ENCODE results near the gene RPS3. TPM values are rescaled to one million over a fixed set of nuclear protein-coding genes. Genes with fewer than 3 reads are reported as not detected.

Gene RPS3
- total and polyA plus RNA-seq, 2 of the 13 experiments (the other 11 are each of a cell fraction or from before 2014, with no cell fraction given), result 2,143 to 3,616 TPM

DNA sequence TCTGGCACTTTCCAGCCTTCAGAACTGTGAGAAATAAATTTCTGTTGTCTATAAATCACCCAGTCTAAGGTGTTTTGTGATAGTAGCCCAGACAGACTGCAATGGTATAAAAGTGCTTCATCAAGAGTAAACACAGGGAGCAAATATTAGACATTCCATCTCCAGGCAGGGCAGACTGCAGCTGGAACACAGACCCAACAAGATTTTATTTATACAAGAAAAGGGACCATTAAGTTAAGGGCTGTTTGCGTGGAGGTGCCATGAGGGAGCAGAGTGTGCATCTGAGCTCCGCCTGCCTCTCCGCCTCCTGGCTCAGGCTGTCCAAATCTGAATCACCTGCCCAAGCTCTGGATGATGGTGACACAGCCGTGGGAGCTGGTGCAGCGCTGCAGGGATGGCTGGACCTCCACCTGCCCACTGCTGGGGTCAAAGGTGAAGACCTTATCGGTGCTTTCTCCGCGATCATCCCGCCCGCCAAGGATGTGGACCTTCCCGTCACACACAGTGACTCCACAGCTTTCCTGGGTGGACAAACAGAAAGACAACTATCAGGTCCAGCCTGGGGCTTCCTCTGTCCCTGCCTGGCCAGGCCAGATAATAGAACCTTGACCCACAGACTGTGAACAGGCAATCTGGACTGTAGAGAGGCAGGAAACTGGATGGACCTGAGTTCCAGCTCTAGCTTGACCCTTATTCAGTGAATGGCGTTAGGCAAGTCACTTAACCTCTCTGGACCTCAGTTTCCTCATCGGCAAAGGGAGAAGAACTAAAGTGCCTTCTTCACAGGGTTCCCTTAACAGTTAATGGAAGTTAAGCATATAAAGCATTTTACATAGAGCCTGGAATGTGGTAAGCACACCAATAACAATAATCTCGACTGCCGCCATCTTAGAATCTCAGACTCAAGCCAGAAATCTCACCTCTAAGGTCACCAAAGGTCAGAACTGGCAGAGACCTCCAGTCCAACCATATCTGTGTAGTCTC, 23.2 kb downstream of the RPS3 start (continued):
- TF ChIP-seq ZKSCAN1 (IDR thresholded peaks at IDR 0.05; ENCODE audit: low read length), result no peak
- 0 out of 2 replicates have a peak, but pooled peaks have one; percentile 18 for TF ChIP-seq SRY (CRISPR knock-in tag; IDR thresholded peaks at IDR 0.05)
- no peak for TF ChIP-seq SMARCC2 (IDR thresholded peaks at IDR 0.05)
- TF ChIP-seq ZKSCAN5 (CRISPR knock-in tag; IDR thresholded peaks at IDR 0.05), result no peak
- 0 out of 2 replicates have a peak, but pooled peaks have one; percentile 31 for TF ChIP-seq GABPB1 (CRISPR knock-in tag; IDR thresholded peaks at IDR 0.05)
- TF ChIP-seq, protein P1, sequence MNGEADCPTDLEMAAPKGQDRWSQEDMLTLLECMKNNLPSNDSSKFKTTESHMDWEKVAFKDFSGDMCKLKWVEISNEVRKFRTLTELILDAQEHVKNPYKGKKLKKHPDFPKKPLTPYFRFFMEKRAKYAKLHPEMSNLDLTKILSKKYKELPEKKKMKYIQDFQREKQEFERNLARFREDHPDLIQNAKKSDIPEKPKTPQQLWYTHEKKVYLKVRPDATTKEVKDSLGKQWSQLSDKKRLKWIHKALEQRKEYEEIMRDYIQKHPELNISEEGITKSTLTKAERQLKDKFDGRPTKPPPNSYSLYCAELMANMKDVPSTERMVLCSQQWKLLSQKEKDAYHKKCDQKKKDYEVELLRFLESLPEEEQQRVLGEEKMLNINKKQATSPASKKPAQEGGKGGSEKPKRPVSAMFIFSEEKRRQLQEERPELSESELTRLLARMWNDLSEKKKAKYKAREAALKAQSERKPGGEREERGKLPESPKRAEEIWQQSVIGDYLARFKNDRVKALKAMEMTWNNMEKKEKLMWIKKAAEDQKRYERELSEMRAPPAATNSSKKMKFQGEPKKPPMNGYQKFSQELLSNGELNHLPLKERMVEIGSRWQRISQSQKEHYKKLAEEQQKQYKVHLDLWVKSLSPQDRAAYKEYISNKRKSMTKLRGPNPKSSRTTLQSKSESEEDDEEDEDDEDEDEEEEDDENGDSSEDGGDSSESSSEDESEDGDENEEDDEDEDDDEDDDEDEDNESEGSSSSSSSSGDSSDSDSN (CRISPR knock-in tag; IDR thresholded peaks at IDR 0.05), result peak; percentile 71
- TF ChIP-seq, protein P2, sequence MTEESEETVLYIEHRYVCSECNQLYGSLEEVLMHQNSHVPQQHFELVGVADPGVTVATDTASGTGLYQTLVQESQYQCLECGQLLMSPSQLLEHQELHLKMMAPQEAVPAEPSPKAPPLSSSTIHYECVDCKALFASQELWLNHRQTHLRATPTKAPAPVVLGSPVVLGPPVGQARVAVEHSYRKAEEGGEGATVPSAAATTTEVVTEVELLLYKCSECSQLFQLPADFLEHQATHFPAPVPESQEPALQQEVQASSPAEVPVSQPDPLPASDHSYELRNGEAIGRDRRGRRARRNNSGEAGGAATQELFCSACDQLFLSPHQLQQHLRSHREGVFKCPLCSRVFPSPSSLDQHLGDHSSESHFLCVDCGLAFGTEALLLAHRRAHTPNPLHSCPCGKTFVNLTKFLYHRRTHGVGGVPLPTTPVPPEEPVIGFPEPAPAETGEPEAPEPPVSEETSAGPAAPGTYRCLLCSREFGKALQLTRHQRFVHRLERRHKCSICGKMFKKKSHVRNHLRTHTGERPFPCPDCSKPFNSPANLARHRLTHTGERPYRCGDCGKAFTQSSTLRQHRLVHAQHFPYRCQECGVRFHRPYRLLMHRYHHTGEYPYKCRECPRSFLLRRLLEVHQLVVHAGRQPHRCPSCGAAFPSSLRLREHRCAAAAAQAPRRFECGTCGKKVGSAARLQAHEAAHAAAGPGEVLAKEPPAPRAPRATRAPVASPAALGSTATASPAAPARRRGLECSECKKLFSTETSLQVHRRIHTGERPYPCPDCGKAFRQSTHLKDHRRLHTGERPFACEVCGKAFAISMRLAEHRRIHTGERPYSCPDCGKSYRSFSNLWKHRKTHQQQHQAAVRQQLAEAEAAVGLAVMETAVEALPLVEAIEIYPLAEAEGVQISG (CRISPR knock-in tag; IDR thresholded peaks at IDR 0.05), result peak; percentile 58; the same call in 1 of the 2 replicates
- TF ChIP-seq, protein P3, sequence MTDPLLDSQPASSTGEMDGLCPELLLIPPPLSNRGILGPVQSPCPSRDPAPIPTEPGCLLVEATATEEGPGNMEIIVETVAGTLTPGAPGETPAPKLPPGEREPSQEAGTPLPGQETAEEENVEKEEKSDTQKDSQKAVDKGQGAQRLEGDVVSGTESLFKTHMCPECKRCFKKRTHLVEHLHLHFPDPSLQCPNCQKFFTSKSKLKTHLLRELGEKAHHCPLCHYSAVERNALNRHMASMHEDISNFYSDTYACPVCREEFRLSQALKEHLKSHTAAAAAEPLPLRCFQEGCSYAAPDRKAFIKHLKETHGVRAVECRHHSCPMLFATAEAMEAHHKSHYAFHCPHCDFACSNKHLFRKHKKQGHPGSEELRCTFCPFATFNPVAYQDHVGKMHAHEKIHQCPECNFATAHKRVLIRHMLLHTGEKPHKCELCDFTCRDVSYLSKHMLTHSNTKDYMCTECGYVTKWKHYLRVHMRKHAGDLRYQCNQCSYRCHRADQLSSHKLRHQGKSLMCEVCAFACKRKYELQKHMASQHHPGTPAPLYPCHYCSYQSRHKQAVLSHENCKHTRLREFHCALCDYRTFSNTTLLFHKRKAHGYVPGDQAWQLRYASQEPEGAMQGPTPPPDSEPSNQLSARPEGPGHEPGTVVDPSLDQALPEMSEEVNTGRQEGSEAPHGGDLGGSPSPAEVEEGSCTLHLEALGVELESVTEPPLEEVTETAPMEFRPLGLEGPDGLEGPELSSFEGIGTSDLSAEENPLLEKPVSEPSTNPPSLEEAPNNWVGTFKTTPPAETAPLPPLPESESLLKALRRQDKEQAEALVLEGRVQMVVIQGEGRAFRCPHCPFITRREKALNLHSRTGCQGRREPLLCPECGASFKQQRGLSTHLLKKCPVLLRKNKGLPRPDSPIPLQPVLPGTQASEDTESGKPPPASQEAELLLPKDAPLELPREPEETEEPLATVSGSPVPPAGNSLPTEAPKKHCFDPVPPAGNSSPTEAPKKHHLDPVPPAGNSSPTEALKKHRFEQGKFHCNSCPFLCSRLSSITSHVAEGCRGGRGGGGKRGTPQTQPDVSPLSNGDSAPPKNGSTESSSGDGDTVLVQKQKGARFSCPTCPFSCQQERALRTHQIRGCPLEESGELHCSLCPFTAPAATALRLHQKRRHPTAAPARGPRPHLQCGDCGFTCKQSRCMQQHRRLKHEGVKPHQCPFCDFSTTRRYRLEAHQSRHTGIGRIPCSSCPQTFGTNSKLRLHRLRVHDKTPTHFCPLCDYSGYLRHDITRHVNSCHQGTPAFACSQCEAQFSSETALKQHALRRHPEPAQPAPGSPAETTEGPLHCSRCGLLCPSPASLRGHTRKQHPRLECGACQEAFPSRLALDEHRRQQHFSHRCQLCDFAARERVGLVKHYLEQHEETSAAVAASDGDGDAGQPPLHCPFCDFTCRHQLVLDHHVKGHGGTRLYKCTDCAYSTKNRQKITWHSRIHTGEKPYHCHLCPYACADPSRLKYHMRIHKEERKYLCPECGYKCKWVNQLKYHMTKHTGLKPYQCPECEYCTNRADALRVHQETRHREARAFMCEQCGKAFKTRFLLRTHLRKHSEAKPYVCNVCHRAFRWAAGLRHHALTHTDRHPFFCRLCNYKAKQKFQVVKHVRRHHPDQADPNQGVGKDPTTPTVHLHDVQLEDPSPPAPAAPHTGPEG (CRISPR knock-in tag; IDR thresholded peaks at IDR 0.05), result peak; percentile 93
- TF ChIP-seq PTBP1 (IDR thresholded peaks at IDR 0.05; ENCODE audit: low read depth, low read length, poor library complexity, severe bottlenecking), result no peak
- TF ChIP-seq, protein P4, sequence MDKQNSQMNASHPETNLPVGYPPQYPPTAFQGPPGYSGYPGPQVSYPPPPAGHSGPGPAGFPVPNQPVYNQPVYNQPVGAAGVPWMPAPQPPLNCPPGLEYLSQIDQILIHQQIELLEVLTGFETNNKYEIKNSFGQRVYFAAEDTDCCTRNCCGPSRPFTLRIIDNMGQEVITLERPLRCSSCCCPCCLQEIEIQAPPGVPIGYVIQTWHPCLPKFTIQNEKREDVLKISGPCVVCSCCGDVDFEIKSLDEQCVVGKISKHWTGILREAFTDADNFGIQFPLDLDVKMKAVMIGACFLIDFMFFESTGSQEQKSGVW (CRISPR knock-in tag; IDR thresholded peaks at IDR 0.05; ENCODE audit: borderline replicate concordance), result no peak
- TF ChIP-seq ZNF549 (CRISPR knock-in tag; IDR thresholded peaks at IDR 0.05), result no peak
- TF ChIP-seq EEA1 (CRISPR knock-in tag; IDR thresholded peaks at IDR 0.05; ENCODE audit: borderline replicate concordance), result no peak
- no peak for TF ChIP-seq SMAD9 (CRISPR knock-in tag; IDR thresholded peaks at IDR 0.05)
- no peak for TF ChIP-seq ZNF101 (CRISPR knock-in tag; IDR thresholded peaks at IDR 0.05; ENCODE audit: borderline replicate concordance, low read depth)
- TF ChIP-seq RARG (CRISPR knock-in tag; IDR thresholded peaks at IDR 0.05; ENCODE audit: low read depth), result no peak
- TF ChIP-seq ZNF768 (CRISPR knock-in tag; IDR thresholded peaks at IDR 0.05), result peak; percentile 24; the same call in 1 of the 2 replicates
- TF ChIP-seq HOXA5 (CRISPR knock-in tag; IDR thresholded peaks at IDR 0.05), result no peak

Measured in HepG2 (cell line).